ENCODE measurements around the gene B3GAT2.
"Not testable (repeated sequence)": the region's sequence is repeated elsewhere in the genome, so short reads cannot be mapped to it uniquely, and the experiment has no call there.

DNA sequence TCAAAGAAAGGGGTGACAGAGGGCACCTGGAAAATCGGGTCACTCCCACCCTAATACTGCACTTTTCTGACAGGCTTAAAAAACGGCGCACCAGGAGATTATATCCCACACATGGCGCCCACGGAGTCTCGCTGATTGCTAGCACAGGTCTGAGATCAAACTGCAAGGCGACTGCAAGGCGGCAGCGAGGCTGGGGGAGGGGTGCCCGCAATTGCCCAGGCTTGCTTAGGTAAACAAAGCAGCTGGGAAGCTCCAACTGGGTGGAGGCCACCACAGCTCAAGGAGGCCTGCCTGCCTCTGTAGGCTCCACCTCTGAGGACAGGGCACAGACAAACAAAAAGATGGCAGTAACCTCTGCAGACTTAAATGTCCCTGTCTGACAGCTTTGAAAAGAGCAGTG lies 12.5 kb downstream of the B3GAT2 start:
- TF ChIP-seq EZH2 (IDR thresholded peaks at IDR 0.05; ENCODE audit: low read length, unreplicated experiment); EZH2phosphoT487 (IDR thresholded peaks at IDR 0.05; ENCODE audit: borderline replicate concordance, low read length): not testable (repeated sequence)
- TF ChIP-seq, protein P1, sequence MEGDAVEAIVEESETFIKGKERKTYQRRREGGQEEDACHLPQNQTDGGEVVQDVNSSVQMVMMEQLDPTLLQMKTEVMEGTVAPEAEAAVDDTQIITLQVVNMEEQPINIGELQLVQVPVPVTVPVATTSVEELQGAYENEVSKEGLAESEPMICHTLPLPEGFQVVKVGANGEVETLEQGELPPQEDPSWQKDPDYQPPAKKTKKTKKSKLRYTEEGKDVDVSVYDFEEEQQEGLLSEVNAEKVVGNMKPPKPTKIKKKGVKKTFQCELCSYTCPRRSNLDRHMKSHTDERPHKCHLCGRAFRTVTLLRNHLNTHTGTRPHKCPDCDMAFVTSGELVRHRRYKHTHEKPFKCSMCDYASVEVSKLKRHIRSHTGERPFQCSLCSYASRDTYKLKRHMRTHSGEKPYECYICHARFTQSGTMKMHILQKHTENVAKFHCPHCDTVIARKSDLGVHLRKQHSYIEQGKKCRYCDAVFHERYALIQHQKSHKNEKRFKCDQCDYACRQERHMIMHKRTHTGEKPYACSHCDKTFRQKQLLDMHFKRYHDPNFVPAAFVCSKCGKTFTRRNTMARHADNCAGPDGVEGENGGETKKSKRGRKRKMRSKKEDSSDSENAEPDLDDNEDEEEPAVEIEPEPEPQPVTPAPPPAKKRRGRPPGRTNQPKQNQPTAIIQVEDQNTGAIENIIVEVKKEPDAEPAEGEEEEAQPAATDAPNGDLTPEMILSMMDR (conservative IDR thresholded peaks at IDR 0.05; ENCODE audit: low read depth, low read length) = not testable (repeated sequence)
